ENCODE measurements around the gene SH3D21.

Gene SH3D21

DNA sequence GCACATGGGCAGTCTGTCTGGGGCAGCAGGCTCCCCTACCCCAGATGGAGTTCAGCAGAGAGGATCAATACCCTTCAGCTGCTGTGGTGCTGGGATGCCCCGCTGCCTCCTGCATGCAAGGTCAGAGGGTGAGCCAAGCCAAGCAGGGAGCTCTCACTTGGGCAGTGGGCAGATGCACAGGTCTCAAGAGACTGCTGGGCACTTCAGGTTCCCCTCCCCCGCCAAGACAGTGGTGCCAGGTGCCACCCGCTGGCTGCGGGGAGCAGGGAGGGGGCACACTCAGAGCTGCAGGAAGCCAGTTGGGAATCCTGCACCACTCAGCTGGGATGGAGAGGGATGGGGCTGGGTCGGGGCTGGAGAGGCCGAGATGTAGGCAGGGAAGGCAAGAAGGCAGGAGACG, 33.0 kb downstream of the SH3D21 start:
- DNase-seq: no peak

DNA sequence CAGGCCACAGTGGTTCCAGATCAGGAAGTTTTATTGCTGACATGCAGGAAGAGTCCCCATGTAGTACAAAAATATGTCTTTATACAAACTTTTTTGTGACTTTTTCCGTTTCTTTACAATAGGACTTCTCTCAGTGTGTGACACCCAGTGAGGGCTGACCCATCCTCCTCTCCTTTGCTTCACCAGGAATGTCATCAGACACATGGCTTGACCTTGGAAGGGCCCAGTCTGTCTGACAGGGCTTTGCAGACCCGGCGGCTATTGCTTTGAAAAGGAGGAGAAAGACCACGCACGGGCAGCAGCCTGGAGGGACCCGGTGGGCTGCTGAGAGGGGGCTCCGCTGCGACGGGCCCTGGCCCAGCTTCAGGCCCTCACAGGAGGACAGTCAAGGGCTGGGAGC, 33.4 kb downstream of the SH3D21 start:
- DNase-seq: no peak

DNA sequence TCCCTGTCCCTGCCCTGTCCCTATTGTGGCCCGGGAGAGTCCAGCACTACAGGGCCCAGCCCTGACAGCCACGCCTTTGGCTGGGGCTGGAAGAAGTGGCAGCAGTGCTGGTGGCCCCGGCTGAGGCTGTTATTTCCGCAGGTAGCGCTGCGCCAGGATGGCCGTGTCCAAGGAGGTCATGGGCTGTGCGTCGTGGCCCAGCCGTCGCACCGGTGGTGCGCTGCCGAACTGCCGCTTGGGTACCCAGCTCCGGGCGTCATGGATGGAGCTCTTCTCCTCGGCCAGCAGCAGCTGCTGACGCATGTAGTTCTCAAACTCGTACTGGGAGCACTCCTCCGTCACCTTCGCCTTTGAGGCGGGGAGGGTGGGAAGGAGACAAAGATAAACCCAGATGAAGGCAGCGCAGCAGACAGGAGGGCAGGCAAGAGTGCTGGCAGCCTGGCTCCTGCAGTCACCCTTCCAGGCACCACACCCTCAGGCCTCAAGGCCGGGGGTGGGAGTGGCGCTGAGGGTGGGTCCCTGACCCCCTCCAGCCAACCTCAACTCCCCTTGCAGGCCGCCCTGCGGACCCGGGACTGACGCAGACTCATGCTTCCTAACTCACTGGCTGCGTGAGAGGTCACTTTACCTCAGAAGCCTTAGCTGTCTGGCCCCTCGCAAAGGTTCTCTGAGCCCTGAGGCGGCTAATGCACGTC, 35.6 kb downstream of the SH3D21 start:
- DNase-seq: no peak

DNA sequence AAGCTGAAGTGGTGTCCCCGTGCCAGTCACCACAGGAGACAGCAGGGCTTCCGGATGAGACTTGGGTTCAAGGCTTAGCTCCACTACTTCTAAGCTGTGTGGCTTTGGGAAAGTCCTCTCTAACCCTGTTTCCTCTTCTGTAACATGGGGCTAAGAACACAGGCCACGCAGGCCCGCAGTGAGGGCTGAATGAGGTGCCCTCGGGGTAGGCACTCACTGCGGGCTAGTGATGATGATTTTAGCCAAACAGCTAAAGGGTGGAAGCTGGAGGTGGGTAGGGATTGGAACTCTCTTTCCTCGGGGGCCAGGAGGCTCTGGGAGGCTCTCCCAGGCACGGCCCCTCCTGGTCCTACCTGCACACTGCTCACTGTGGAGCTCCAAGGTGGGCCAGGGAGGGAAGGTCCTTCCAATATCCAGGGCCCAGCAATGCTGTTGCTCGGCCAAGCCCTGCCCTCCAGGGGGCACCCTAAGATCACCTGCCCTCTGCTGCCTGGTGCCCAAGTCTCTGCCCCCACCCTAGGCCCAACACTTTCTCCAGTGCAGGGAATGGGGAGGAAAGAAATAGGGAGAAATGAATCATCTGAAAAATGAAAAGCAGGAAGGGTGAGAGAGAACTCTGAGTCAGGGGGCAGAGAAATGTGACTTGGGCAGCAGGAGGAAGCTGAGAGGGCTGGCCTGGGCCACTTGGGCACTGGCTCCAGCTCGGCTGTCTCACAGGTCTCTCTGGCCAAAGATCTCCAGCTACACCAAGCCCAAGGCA, 36.4 kb downstream of the SH3D21 start:
- DNase-seq: peak; percentile 76

DNA sequence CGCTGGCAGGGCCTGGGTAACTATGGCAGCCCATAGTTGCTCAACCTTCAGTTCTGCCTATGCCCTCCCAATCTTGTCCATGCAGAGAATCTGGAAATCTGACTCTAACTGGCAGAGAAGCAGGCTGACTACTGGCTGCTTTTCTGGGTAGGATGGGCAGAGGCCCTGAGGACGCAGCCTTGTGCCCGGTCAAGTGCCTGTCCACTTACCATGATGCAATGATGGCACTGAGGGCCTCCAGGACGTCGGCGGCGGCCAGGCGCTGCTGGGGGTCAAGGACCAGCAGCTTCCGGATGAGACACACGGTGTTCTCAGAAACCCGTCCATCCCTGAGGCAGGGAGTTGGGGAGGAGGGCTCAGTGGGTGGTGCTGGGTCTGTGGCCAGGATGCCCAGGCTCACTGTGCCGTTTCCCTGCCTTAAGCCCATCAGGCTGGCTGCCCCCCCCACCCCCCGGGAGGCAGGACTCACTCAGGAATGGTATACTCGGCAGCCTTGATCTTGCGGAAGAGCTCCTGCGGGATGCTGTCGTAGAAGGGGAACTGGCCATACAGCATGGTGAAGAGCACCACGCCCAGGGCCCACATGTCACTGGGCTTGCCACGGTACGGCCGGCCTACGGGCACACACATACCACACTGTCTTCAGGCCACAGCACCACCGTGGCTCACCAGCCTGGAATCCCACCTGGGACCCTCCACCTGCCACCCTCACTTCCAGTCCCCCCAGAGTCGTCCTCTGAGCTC, 37.7 kb downstream of the SH3D21 start:
- DNase-seq: no peak

DNA sequence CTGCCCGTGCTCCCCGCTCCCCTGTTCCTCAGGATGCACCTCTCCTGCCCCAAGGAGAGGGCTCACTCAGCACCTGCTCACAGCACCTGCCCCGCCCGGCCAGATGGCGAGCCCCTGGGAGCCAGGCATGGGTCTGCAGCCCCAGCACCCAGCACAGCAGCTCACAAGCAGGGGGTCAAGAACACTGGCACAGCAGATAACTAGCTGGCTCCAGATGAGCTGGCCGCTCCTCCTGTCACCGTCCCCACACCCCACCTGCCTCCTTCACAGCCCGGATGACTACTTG, 38.2 kb downstream of the SH3D21 start:
- DNase-seq: no peak

DNA sequence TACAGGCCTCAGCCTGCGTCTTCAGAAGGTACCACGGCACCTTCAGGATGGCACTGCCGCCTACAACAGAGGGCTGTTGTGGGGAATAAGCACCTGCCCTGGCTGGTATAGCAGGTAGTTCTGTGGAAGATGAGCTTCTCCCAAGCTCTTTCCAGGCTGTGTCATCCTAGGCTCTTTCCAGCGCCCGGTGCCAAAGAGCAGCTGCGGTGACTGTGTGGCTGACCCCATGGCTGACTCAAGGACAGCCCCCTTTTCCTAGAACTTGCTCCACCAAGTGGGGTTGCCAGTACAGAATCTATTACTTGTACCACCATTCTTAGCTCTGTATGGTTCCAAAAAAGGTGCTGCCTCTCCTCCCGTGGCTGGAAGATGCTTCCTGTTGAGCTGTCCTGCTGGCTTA, 39.2 kb downstream of the SH3D21 start:
- no peak for DNase-seq

DNA sequence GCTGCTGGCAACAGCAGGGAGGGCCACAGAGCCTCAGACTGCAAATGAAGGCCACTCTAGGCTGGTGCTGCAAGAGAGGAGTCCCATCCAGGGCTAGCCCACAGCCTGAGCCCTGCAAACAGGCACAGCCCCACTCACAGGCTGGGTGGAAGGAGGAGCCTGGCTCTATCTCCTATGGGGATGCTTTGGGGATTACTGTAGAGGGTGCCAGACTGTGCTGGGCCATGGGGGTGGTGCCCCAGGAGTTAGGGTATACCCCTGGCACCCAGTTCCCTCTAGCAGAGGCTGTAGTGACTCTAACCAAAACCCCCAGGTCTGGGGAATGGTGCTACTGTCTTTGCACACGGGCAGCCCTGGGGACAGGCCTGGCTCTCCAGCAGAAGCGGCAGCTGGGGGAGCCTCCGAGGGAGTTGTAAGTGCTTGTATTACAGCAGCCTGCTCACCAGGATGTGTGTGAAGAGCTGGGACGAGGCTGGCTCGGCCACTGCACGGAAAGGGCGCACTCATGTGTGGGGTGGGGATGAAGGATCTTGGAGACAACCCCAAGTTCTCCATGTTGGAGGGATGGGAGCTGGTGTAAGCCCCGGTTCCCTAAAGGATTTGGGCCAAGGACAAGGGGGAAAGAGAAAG, 40.7 kb downstream of the SH3D21 start:
- no peak for DNase-seq

DNA sequence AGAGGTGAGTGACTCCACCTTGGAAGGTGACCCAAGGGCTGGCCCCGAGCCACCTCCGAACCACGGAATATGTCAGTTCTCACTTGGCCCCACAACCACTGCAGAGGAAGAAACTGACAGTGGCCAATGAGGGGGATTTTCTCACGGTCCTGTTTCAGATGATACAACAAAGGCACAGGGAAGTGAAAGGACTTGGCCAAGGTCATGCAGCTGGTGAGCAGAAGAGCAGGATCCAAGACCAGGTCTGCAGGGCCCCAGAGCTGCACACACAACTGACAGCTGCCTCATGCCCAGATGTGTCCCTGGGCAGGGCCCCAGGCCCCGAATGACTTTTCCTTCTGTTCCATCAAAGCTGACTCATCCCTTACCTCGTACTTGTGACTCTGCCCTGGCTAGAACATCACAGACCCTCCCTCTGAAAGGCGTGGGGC, 43.1 kb downstream of the SH3D21 start:
- no peak for DNase-seq

DNA sequence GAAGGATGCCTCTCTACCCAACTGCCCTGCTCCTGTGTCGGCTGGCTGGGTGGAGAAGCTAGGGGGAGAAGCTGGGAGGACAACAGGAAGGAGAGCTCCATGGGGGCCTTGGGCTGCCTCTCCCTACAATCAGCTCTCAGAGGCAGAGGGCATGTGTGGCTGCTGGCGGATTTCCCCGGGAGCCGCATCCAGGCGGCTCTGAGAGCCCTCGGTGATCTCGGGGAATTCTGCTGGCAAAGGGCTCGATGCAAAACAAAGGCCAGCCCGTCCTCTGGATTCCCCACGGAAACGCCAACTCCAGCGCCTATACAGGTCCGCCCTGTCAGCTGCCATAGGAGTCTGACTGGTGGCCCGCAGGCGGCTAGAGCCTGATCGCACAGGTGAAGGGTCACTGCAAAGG, 43.7 kb downstream of the SH3D21 start:
- DNase-seq: no peak

DNA sequence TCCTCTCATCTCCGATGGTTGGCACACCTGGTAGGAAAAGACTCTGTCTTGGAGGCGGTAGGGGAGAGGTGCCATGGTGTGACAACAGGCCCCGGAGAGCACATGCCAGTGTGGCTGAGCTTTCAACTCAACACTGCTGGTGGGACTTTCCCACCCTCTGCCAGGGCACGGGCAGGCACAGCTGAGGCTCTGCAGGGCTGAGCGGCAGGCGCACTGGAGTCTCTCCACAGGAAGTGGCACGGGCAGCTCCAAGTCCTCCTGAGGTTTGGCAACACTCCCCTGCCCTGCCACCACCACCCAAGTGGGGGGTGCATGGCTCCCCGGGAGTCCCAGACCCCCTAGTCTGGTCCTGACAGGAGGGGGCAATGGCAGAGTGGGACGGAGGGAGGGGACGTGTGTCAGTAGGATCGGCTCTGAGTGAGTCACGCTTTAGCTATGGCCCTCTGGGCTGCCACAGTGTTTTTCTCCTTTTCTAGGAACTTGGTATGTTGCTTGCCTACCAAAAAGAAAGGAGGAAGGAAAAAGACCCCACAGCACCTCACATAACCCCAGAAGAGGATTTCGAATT, 44.6 kb downstream of the SH3D21 start:
- peak; percentile 36 for DNase-seq

DNA sequence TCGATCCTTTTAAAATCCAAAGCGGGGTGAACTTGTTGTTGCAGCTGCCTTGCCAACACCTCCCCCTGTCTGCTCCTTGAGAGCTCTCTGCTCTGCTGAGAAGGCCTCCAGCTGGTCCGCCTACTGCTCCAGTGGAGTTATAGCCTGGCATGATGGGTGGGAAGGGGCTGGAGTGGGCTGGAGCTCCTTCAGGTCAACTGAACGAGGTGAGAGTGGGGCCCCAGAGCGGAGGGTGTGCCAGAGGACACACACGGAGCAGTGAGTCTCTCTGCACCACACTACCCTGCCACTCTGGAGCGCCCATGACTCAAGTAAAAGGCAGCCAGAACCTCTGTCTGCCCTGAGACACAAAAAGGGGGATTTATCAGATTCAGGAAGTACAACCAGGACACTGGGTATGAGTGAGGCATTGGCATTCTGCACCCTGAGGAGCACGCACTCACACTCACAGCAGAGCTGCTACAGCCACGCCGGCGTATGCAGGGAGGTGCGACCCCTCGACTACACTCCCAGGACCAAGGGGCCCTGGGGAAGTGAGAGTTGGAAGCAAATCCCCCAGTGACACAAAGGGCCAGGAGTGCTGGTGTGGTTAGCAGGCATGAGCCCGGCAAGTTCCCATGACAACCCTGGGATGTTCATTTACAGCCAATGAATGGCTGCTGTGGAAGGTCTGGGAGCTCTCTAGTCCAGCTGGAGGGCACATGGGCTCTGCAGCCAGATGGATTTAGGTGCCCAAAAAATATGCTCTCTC, 45.2 kb downstream of the SH3D21 start:
- peak; percentile 30 for DNase-seq

DNA sequence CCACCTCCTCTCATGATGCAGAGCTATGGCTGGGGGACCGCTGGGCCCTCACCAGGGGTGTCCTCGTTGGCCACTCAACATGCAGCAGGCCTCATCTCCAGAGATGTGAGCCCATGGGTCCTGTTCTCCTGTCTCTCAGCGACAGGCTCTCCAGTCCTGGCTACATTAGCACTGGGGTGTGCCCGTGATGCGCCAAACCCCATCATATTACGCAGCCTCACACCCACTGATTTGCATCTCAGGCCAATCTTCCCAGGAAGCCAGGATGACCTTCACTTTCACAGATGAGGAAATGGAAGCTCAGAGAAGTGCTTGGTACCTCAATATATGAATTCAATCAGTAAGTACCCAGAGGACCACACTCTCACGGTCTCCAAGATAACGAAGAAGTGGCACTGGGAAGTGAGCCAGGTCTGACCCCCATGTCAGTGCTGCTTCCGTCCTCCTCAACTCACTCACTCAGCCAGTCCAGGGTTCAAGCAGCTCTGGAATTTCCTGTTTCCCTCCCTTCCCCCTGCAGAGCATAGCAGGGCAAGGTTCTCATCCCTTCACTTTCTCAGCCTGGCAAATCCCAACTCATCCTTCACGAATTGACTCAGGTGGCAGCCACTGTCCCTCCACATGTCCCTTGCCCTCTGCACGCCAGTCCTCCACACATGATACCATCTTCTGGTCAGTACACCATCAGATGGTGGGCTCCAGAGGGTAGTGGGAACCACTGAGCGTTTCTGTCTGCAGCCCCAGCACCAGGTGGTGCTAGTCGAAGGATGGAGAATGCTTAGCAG, 46.1 kb downstream of the SH3D21 start:
- DNase-seq: no peak

DNA sequence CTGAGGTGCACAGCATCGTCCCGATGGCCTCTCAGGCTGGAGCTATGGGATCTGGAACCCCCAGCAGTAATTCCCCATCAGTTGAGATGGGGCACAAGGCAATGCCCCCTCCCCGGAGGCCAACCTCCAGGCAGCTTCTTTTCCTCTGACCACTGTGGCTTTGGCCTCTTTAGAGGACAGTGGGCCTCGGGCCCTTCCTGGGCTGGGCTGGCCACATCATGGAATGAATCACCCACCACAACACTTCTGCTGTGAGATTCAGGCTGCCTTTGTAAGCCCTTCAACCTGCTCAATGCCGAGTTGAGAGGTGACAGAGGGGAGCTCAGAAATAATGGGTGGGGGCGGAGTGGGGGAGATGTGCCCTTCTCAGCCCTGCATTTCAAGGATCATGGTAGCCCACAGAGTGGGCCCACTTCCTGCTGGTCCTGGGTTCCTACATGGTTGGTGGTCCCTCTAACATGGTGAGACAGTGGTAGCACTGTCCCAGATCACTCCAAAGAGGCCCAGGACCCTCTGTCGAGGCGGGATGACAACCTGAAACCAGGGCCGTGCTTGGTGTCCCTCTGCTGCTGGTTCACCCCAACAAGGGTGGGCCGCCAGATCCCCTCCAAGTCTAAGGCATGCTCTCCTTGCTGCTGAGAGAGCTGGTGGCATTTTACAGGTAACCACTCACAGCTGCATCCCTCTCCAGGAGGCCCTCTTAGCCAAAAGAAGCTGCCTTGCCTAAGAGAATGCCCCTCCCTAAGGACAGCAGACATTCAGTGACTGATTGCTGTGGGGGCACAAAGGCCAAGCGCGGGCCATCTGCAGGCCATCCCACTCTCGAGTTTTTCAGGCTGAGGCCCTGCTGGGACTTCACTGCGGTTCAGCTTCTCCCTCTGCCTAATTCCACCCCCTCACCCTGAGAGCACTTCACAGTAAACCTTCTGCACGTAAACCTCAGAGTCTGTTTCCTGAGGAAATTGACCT, 47.0 kb downstream of the SH3D21 start:
- no peak for DNase-seq

DNA sequence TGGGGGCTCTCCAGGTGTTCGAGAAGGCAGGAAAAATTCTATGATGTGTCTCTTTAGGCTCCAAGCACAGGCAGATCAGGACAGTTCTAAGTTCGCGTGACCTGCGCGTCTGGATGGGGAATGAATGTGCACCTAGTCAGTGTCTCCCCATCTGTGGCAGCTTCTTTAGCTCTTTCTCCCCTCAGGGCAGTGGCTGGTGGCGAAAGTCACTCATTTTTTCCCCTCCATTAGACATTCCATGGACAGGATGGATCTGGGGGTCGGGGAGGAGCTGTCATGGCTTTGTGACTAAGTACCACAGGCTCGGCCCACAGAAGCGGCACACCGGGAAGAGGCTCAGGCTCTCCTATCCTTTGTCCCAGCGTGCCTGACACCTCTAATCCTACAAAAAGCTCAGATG, 48.3 kb downstream of the SH3D21 start:
- DNase-seq: no peak

DNA sequence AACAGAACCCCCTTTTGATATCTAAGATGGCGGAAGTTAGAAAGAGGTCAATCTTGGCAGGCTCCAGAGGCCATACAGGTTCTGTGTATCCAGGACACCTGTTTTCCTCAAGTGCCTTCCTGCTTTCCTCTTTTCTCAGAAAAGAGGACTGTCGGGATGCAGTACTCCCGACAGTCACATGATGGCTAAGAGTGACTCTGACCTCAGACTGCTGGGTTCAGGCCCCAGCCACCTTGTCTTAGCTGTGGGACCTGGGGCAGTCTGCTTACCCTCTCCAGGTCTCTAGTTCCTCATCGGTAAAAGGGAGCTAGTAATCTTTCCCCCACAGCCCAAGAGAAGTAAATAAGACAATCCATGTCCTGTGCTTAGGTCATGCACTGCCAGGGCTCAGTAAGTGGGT, 49.6 kb downstream of the SH3D21 start:
- DNase-seq: no peak

DNA sequence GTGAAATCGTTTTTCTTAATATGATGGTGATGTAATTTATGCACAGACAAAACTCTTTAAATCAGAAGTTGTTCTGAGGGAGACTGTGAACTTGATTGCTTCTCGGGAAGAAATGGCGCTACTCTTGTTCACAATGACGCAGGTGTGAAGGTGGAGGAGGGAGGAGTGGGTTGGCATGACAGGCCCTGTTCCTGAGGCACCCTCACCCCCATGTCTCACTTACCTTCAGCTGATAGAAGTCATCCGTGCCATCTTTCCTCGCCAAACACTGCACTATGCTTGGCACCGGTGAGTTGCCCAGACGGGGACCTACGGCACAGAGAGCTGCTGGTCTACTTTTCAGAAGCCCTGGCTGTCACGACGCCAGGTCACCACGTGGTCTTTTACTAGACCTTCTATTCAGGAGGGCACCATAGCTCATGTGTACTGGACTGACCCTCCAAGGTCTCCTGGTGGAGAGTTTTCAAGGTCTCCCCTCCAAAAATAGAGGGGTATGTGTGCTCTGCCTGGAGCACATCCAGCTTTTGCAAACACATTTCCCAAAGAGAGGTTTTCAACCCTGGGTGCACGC, 52.4 kb downstream of the SH3D21 start:
- no peak for DNase-seq

DNA sequence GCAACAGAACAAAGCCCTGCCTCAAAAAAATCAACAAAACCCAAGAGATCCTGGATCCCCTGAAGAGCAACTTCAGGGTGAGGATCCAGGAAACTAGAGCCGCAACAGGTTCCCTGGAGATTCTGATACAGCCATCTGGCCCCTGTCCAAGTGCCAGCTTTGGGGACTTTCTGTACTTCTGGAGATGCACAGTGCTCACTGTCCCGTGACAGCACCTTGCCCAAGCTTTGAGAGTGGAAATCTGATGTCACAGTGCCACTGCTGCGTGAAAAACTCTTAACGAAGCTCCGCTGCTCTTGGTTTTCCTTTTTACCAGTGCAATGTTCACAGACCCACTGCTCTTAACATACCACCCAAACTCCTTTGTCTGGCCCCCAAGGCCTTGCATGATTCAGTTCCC, 53.2 kb downstream of the SH3D21 start:
- DNase-seq: no peak

DNA sequence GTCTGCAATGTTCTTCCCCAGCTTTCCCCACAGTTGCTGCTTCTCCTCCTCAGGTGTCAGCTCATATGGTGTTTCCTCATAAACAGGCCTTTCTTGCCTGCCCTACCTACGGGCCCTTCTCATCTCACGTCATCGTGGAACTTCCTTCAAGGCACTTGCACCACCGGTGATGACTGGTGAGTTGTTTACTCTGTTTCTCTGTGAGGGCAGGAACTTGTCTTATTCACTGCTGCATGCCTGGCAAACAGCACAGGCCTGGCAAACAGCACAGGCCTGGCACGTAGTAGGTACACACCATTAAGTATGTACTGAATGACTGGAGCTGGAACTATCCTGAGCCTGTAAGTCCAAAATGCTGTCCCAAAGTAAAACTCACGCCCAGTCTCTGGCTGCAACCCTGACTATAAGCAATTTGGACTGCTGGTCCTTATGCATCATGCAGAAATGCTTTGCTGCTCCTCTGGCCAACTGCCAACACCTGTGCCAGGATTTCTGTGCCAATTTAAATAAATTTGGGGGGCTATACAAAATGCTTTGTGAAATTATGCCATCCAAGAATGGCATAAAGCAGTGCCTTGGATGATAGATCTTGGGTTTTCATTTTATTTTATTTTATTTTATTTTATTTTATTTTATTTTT, 53.9 kb downstream of the SH3D21 start:
- no peak for DNase-seq

DNA sequence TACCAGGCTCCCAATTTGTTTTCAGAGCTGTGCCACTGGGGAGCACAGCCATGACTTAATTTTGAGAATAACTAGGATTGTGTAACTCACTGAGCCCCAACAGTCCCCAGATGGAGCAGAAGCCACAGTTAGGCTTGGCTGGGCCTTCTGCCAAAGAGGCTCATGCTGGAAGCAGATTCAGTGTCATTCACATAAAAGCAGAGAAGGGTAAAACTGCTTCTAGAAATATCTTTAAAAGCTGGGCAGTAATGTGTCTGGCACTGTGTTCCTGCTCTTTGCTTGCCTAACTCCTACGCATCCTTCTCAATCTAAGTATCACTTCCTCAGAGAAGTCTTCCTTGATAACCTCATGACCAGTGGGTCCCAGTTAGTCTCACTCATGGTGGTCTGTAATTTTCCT, 59.2 kb downstream of the SH3D21 start:
- DNase-seq: peak; percentile 80

Measured in hematopoietic multipotent progenitor cell treated with erythropoietin and hydrocortisone succinate and interleukin-3 and kit ligand, for 6 days (in vitro differentiated cells).